ENCODE data around the gene NUP93. TPM values are rescaled to one million over a fixed set of nuclear protein-coding genes. Genes with fewer than 3 reads are reported as not detected.

Gene NUP93
- total and polyA plus RNA-seq, 2 experiments from 2014 or later: 139 to 187 TPM

DNA sequence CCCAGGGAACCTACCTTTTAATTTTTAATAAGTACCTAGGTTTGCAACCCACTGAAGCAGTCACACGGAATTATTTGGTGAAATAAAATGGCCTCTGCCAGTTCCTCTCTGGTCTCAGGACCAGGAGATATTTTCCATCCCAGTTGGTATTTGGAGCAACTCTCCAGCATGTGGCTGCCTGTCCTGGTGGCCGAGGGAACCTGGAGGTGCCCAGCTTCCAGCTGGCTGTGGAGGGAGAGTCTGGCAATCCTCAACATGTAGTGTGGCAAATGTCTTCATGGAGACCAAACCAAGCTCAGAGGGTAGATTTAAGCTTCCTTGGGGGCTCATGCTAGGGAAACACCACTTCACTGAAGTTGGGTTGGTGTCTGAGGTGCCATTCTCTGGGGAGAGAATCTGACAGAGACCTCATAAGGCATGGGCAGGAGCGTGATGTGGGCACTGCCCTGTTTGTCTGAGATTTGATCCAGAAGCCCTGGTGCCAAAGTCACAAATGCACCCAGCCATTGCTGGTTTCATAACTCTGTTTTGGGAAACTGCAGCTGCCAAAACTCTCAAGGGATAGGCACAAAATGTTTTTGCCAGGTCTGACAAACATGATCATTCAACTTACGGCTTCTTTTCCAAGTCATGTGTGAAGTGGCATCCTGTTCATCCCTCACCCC, 44.9 kb upstream of the NUP93 start:
- DNase-seq (ENCODE audit: low spot score) (no peak), ATAC-seq (no peak)
- Histone ChIP-seq H4K20me1 (replicated peaks; ENCODE audit: insufficient read depth) (no peaks in the 10 kb centered on the region), H3K9me2 (ENCODE audit: insufficient read depth) (no peaks in the 10 kb centered on the region), H3K4me2 (no peak overlapping the region), H3F3A (replicated peaks; ENCODE audit: low read depth) (peaks cover 7% of the 10 kb centered on the region; the same call in 1 of the 2 replicates), H3K4me3 (no peak overlapping the region), H3K79me2 (replicated peaks; ENCODE audit: insufficient read depth) (peaks cover 14% of the 10 kb centered on the region), H3K27me3 (ENCODE audit: insufficient read depth) (peaks cover 24% of the 10 kb centered on the region), H2AFZ (no peak overlapping the region), H3K27ac (ENCODE audit: low read depth) (no peak overlapping the region), H3K4me1 (ENCODE audit: insufficient read depth) (peaks cover 30% of the 10 kb centered on the region), H3K36me3 (ENCODE audit: insufficient read depth) (no peaks in the 10 kb centered on the region)
- Mint-ChIP-seq H3K36me3 (ENCODE audit: low read depth) (peaks cover 43% of the 10 kb centered on the region), H3K9me3 (peaks cover 11% of the 10 kb centered on the region; the same call in 2 of the 3 replicates), H3K4me3 (peak overlapping the region; percentile 93; the same call in 1 of the 3 replicates), H3K27ac (no peak overlapping the region), H3K27me3 (ENCODE audit: insufficient read depth, low read depth, poor library complexity) (peaks cover 33% of the 10 kb centered on the region), H3K4me1 (peaks cover 27% of the 10 kb centered on the region)
- TF ChIP-seq, protein P1, sequence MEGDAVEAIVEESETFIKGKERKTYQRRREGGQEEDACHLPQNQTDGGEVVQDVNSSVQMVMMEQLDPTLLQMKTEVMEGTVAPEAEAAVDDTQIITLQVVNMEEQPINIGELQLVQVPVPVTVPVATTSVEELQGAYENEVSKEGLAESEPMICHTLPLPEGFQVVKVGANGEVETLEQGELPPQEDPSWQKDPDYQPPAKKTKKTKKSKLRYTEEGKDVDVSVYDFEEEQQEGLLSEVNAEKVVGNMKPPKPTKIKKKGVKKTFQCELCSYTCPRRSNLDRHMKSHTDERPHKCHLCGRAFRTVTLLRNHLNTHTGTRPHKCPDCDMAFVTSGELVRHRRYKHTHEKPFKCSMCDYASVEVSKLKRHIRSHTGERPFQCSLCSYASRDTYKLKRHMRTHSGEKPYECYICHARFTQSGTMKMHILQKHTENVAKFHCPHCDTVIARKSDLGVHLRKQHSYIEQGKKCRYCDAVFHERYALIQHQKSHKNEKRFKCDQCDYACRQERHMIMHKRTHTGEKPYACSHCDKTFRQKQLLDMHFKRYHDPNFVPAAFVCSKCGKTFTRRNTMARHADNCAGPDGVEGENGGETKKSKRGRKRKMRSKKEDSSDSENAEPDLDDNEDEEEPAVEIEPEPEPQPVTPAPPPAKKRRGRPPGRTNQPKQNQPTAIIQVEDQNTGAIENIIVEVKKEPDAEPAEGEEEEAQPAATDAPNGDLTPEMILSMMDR (conservative IDR thresholded peaks at IDR 0.05; ENCODE audit: low read depth in 2 of 2): no peak
- TF ChIP-seq NANOG (IDR thresholded peaks at IDR 0.05; ENCODE audit: borderline replicate concordance) (no peak), EZH2 (IDR thresholded peaks at IDR 0.05; ENCODE audit: low read depth, unreplicated experiment) (no peak), JUNB (IDR thresholded peaks at IDR 0.05; ENCODE audit: unreplicated experiment) (no peak), CREB1 (CRISPR knock-in tag; IDR thresholded peaks at IDR 0.05; ENCODE audit: low read depth) (no peak), ZNF114 (CRISPR knock-in tag; IDR thresholded peaks at IDR 0.05) (no peak), STAT1 (IDR thresholded peaks at IDR 0.05; ENCODE audit: unreplicated experiment) (no peak)

DNA sequence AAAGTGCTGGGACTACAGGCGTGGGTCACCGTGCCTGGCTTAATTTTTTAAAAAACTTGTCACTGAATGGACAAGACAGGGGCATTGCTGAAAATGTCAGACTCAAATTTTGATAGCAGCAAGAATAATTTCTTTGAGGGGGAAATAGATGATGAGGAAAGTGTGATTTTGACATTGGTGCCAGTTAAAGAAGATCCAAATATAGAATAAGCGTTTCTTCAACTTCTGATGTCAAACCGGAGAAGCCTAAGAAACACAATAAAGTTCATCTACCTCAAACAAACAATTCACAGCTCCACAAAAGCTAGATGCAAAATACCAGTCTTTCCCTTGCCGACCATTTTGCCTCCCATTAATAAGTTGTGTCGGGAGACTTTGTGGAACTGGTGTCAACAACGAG, 43.2 kb upstream of the NUP93 start:
- TF ChIP-seq JUNB (IDR thresholded peaks at IDR 0.05; ENCODE audit: unreplicated experiment) (no peak), ZNF331 (CRISPR knock-in tag; IDR thresholded peaks at IDR 0.05; ENCODE audit: low read depth) (no peak), NANOG (IDR thresholded peaks at IDR 0.05; ENCODE audit: borderline replicate concordance) (no peak), EZH2 (IDR thresholded peaks at IDR 0.05; ENCODE audit: low read depth, unreplicated experiment) (no peak), STAT1 (IDR thresholded peaks at IDR 0.05; ENCODE audit: unreplicated experiment) (no peak), ZNF114 (CRISPR knock-in tag; IDR thresholded peaks at IDR 0.05) (no peak)
- TF ChIP-seq, protein P2, sequence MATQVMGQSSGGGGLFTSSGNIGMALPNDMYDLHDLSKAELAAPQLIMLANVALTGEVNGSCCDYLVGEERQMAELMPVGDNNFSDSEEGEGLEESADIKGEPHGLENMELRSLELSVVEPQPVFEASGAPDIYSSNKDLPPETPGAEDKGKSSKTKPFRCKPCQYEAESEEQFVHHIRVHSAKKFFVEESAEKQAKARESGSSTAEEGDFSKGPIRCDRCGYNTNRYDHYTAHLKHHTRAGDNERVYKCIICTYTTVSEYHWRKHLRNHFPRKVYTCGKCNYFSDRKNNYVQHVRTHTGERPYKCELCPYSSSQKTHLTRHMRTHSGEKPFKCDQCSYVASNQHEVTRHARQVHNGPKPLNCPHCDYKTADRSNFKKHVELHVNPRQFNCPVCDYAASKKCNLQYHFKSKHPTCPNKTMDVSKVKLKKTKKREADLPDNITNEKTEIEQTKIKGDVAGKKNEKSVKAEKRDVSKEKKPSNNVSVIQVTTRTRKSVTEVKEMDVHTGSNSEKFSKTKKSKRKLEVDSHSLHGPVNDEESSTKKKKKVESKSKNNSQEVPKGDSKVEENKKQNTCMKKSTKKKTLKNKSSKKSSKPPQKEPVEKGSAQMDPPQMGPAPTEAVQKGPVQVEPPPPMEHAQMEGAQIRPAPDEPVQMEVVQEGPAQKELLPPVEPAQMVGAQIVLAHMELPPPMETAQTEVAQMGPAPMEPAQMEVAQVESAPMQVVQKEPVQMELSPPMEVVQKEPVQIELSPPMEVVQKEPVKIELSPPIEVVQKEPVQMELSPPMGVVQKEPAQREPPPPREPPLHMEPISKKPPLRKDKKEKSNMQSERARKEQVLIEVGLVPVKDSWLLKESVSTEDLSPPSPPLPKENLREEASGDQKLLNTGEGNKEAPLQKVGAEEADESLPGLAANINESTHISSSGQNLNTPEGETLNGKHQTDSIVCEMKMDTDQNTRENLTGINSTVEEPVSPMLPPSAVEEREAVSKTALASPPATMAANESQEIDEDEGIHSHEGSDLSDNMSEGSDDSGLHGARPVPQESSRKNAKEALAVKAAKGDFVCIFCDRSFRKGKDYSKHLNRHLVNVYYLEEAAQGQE (IDR thresholded peaks at IDR 0.05; ENCODE audit: unreplicated experiment): no peak
- TF ChIP-seq, protein P3, sequence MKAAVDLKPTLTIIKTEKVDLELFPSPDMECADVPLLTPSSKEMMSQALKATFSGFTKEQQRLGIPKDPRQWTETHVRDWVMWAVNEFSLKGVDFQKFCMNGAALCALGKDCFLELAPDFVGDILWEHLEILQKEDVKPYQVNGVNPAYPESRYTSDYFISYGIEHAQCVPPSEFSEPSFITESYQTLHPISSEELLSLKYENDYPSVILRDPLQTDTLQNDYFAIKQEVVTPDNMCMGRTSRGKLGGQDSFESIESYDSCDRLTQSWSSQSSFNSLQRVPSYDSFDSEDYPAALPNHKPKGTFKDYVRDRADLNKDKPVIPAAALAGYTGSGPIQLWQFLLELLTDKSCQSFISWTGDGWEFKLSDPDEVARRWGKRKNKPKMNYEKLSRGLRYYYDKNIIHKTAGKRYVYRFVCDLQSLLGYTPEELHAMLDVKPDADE (IDR thresholded peaks at IDR 0.05): no peak
- peaks cover 26% of the 10 kb centered on the region for H3K27me3 Mint-ChIP-seq (ENCODE audit: insufficient read depth, low read depth, poor library complexity)

More for the DNA sequence above, 43.2 kb upstream of the NUP93 start:
- peaks cover 43% of the 10 kb centered on the region for H3K36me3 Mint-ChIP-seq (ENCODE audit: low read depth)
- H3K4me1 Mint-ChIP-seq: peaks cover 18% of the 10 kb centered on the region
- peaks cover 11% of the 10 kb centered on the region; the same call in 2 of the 3 replicates for H3K9me3 Mint-ChIP-seq
- H3K36me3 ChIP-seq (ENCODE audit: insufficient read depth): no peaks in the 10 kb centered on the region
- H3K4me3 Mint-ChIP-seq: no peak overlapping the region
- peaks cover 9% of the 10 kb centered on the region for H3K27me3 ChIP-seq (ENCODE audit: insufficient read depth)
- peaks cover 23% of the 10 kb centered on the region; the same call in 1 of the 2 replicates for H3K4me1 ChIP-seq (ENCODE audit: insufficient read depth)
- H3K9me2 ChIP-seq (ENCODE audit: insufficient read depth): no peaks in the 10 kb centered on the region
- H4K20me1 ChIP-seq (replicated peaks; ENCODE audit: insufficient read depth): no peaks in the 10 kb centered on the region
- H3K79me2 ChIP-seq (replicated peaks; ENCODE audit: insufficient read depth): peaks cover 14% of the 10 kb centered on the region
- no peak overlapping the region for H3K4me3 ChIP-seq
- DNase-seq (ENCODE audit: low spot score) (no peak), ATAC-seq (no peak)
- H3K27ac Mint-ChIP-seq: no peak overlapping the region
- no peak overlapping the region for H2AFZ ChIP-seq
- H3K27ac ChIP-seq (ENCODE audit: low read depth): no peak overlapping the region
- H3K4me2 ChIP-seq: no peak overlapping the region
- H3F3A ChIP-seq (replicated peaks; ENCODE audit: low read depth): peaks cover 7% of the 10 kb centered on the region; the same call in 1 of the 2 replicates

Data from GM23338 (cell line).